Measurements from ENCODE around the gene DUSP1. TPM values are rescaled to one million over a fixed set of nuclear protein-coding genes. Genes with fewer than 3 reads are reported as not detected.

DUSP1 gene
- total and polyA plus RNA-seq, 2 of the 13 experiments (the other 11 are each of a cell fraction or from before 2014, with no cell fraction given), result 27.1 to 55.5 TPM

GRCh38 chr5:172725273-172725672 lies 45.7 kb downstream of the DUSP1 start (continued):
- TF ChIP-seq ZNF687 (CRISPR knock-in tag; IDR thresholded peaks at IDR 0.05) (peak; percentile 72), EZH2 (conservative IDR thresholded peaks at IDR 0.05; ENCODE audit: low read depth, low read length) (no peak), HNF4A (CRISPR knock-in tag; IDR thresholded peaks at IDR 0.05) (peak; percentile 78), SAP130 (CRISPR knock-in tag; IDR thresholded peaks at IDR 0.05; ENCODE audit: low read depth) (peak; percentile 10; the same call in 1 of the 2 replicates), ZNF644 (CRISPR knock-in tag; IDR thresholded peaks at IDR 0.05; ENCODE audit: low read depth) (peak; percentile 87), ZNF792 (CRISPR knock-in tag; IDR thresholded peaks at IDR 0.05) (no peak), ZNF225 (CRISPR knock-in tag; IDR thresholded peaks at IDR 0.05) (0 out of 2 replicates have a peak, but pooled peaks have one; percentile 42), ZNF776 (CRISPR knock-in tag; IDR thresholded peaks at IDR 0.05) (no peak)
